ENCODE measurements around the gene ASAP3. TPM values are rescaled to one million over a fixed set of nuclear protein-coding genes. Genes with fewer than 3 reads are reported as not detected.

ASAP3 gene
- total RNA-seq, 1 experiment from 2014 or later: 17.9 TPM

- Histone ChIP-seq H3K4me3 (ENCODE audit: low read depth in 2 of 2, low read length in 2 of 2) (no peak overlapping the region), H3K27me3 (ENCODE audit: control insufficient read depth, insufficient read depth, low read length) (no peaks in the 10 kb centered on the region), H3K4me1 (ENCODE audit: control insufficient read depth, insufficient read depth, low read length) (no peaks in the 10 kb centered on the region), H3K27ac (ENCODE audit: low read length) (no peak overlapping the region), H3K36me3 (ENCODE audit: control insufficient read depth, insufficient read depth, low read length) (no peaks in the 10 kb centered on the region), H3K9me3 (ENCODE audit: control insufficient read depth, insufficient read depth, low read depth, low read length) (no peaks in the 10 kb centered on the region)
- no peak for DNase-seq (ENCODE audit: low read depth, low spot score)
- ChIA-PET CTCF (interaction anchor here (0.5 to 0.6 kb wide), 2 partner anchors 120 to 376 kb away, joined by 6 to 8 read pairs; no protein-coding TSS in a partner anchor), POLR2A (interaction anchor here (0.6 kb wide), 1 partner anchor 161 kb away, joined by 4 read pairs; no protein-coding TSS in a partner anchor)
- in situ Hi-C loops (cut with HindIII; ENCODE audit: low pct_unique_long_range_greater_than_20kb, low sequenced_read_pairs): no loop called here
- TF ChIP-seq POLR2AphosphoS5 (IDR thresholded peaks at IDR 0.05; ENCODE audit: low read depth, low read length): no peak
- BruUV-seq (replicated peaks): no TSS peak
- intact Hi-C loops (cut with micrococcal nuclease; ENCODE audit: unreplicated experiment): no loop called here
- no peak for ATAC-seq
Measured at GRCh38 chr1:23393706-23394105, 90.3 kb downstream of the ASAP3 start.

- Histone ChIP-seq H3K4me1 (ENCODE audit: control insufficient read depth, insufficient read depth, low read length) (no peaks in the 10 kb centered on the region), H3K4me3 (ENCODE audit: low read depth in 2 of 2, low read length in 2 of 2) (no peak overlapping the region), H3K27ac (ENCODE audit: low read length) (no peak overlapping the region), H3K9me3 (ENCODE audit: control insufficient read depth, insufficient read depth, low read depth, low read length) (no peaks in the 10 kb centered on the region), H3K36me3 (ENCODE audit: control insufficient read depth, insufficient read depth, low read length) (no peaks in the 10 kb centered on the region), H3K27me3 (ENCODE audit: control insufficient read depth, insufficient read depth, low read length) (no peaks in the 10 kb centered on the region)
- in situ Hi-C loops (cut with HindIII; ENCODE audit: low pct_unique_long_range_greater_than_20kb, low sequenced_read_pairs): no loop called here
- CTCF ChIA-PET: no interaction called here
- DNase-seq (ENCODE audit: low read depth, low spot score) (no peak), ATAC-seq (no peak)
- no TSS peak for BruUV-seq (replicated peaks)
- intact Hi-C loops (cut with micrococcal nuclease; ENCODE audit: unreplicated experiment): no loop called here
- POLR2A ChIA-PET: no interaction called here
- TF ChIP-seq REST (IDR thresholded peaks at IDR 0.05; ENCODE audit: insufficient read depth in 1 of 2, low read depth in 2 of 2, low read length in 1 of 2) (no peak), TCF7L2 (IDR thresholded peaks at IDR 0.05; ENCODE audit: low read depth, low read length) (no peak)
Measured at GRCh38 chr1:23392125-23392855, 91.7 kb downstream of the ASAP3 start.

GRCh38 chr1:23389837-23390321 lies 94.1 kb downstream of the ASAP3 start:
- Histone ChIP-seq H3K27me3 (ENCODE audit: control insufficient read depth, insufficient read depth, low read length) (no peaks in the 10 kb centered on the region), H3K4me3 (ENCODE audit: low read depth in 2 of 2, low read length in 2 of 2) (no peak overlapping the region), H3K9me3 (ENCODE audit: control insufficient read depth, insufficient read depth, low read depth, low read length) (no peaks in the 10 kb centered on the region), H3K36me3 (ENCODE audit: control insufficient read depth, insufficient read depth, low read length) (no peaks in the 10 kb centered on the region), H3K27ac (ENCODE audit: low read length) (no peak overlapping the region), H3K4me1 (ENCODE audit: control insufficient read depth, insufficient read depth, low read length) (peaks cover under 1% of the 10 kb centered on the region; the same call in 1 of the 2 replicates)
- ChIA-PET CTCF (interaction anchor here (1.3 kb wide), 1 partner anchor 14 kb away, joined by 4 read pairs; no protein-coding TSS in a partner anchor), POLR2A (interaction anchor here (1.1 kb wide), 1 partner anchor 13 kb away, joined by 9 read pairs; no protein-coding TSS in a partner anchor)
- BruUV-seq (replicated peaks): no TSS peak
- intact Hi-C loops (cut with micrococcal nuclease; ENCODE audit: unreplicated experiment) (no loop called here), in situ Hi-C loops (cut with HindIII; ENCODE audit: low pct_unique_long_range_greater_than_20kb, low sequenced_read_pairs) (no loop called here)
- no peak for ATAC-seq
- TF ChIP-seq POLR2AphosphoS5 (IDR thresholded peaks at IDR 0.05; ENCODE audit: low read depth, low read length) (no peak), SIN3A (IDR thresholded peaks at IDR 0.05; ENCODE audit: borderline replicate concordance, insufficient read depth, low read depth, low read length) (no peak), TCF7L2 (IDR thresholded peaks at IDR 0.05; ENCODE audit: low read depth, low read length) (no peak), CTCF (IDR thresholded peaks at IDR 0.05) (no peak), REST (IDR thresholded peaks at IDR 0.05; ENCODE audit: insufficient read depth in 1 of 2, low read depth in 2 of 2, low read length in 1 of 2) (no peak)
- no peak for DNase-seq (ENCODE audit: low read depth, low spot score)

Measured in Panc1 (cell line).